ENCODE data around the gene NRL.
"Not testable (repeated sequence)": the region's sequence is repeated elsewhere in the genome, so short reads cannot be mapped to it uniquely, and the experiment has no call there.

DNA sequence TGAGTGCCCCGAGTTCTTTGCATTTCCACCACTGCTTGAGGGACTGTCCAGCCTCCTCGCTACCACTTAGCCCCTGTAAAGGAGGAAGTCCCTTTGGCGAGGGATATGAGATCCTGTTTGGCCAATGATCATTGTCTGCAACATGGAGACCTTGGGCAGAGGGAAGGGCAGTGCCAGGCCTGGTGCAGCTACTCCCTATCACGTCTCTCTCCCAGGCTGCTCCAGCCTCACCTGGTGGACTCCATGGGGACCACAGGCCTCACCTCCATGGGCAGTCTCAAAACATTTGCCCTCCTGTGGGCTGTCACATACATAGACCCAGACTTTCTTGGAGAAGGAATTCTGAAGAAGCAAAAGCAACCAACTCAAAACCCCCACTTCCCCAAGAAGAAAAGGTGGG, 79.0 kb downstream of the NRL start:
- TF ChIP-seq CTCF, EZH2, EZH2phosphoT487 (IDR thresholded peaks at IDR 0.05): not testable (repeated sequence)
